ENCODE results near the gene GPATCH4.
"Not testable (repeated sequence)": the region's sequence is repeated elsewhere in the genome, so short reads cannot be mapped to it uniquely, and the experiment has no call there.

GPATCH4 gene

DNA sequence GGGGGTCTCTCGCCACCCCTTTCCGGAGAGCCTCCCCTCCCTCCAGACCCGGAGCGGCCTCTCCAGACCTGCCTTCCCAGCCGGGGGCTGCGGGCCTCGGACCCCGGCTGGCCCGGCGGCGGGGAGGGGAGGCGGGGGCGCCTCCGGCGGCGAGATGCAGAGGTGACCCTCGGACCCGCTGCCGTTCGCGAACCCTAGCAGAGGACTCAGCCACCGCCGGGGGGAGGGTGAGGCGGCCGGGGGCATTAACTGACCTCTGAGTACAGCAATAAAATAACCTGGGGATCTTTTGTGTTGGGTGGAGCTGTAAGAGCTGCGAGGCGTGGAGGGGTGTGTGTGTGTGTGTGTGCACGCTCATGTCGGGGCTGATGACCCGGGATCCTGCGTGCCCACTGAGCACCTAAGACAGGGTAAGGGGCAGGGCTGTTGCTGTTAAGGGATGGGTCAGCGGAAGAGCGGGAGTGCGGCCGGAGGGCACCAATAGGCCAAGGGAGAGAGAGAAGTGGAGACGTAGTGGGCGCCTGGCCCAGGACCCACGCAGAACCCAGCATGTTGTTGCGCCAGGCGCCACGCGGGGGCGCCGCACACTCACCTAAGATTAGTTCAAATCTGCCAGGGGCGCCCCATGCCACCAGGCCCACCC lies 24.3 kb upstream of the GPATCH4 start:
- Histone ChIP-seq H3K27ac (ENCODE audit: low read depth, low read length) (no peak overlapping the region), H3K4me1 (ENCODE audit: control insufficient read depth, insufficient read depth, low read length) (peaks cover 3% of the 10 kb centered on the region), H3K9ac (ENCODE audit: low read depth, low read length) (no peak overlapping the region), H3K36me3 (ENCODE audit: control insufficient read depth, insufficient read depth, low read length) (no peaks in the 10 kb centered on the region), H3K27me3 (ENCODE audit: control insufficient read depth, insufficient read depth, low read length) (peaks cover 61% of the 10 kb centered on the region), H3K4me3 (ENCODE audit: low read depth, low read length) (peak overlapping the region; percentile 74), H3K9me3 (ENCODE audit: control insufficient read depth, insufficient read depth, low read length) (no peaks in the 10 kb centered on the region)

- Histone ChIP-seq H3K27ac (ENCODE audit: low read depth, low read length) (no peak overlapping the region), H3K4me3 (ENCODE audit: low read depth, low read length) (peak overlapping the region; percentile 74), H3K4me1 (ENCODE audit: control insufficient read depth, insufficient read depth, low read length) (peaks cover 3% of the 10 kb centered on the region), H3K36me3 (ENCODE audit: control insufficient read depth, insufficient read depth, low read length) (no peaks in the 10 kb centered on the region), H3K9ac (ENCODE audit: low read depth, low read length) (no peak overlapping the region), H3K9me3 (ENCODE audit: control insufficient read depth, insufficient read depth, low read length) (no peaks in the 10 kb centered on the region), H3K27me3 (ENCODE audit: control insufficient read depth, insufficient read depth, low read length) (peaks cover 67% of the 10 kb centered on the region)
These were observed 23.6 kb upstream of the GPATCH4 start for GRCh38 chr1:156624814-156625435.

DNA sequence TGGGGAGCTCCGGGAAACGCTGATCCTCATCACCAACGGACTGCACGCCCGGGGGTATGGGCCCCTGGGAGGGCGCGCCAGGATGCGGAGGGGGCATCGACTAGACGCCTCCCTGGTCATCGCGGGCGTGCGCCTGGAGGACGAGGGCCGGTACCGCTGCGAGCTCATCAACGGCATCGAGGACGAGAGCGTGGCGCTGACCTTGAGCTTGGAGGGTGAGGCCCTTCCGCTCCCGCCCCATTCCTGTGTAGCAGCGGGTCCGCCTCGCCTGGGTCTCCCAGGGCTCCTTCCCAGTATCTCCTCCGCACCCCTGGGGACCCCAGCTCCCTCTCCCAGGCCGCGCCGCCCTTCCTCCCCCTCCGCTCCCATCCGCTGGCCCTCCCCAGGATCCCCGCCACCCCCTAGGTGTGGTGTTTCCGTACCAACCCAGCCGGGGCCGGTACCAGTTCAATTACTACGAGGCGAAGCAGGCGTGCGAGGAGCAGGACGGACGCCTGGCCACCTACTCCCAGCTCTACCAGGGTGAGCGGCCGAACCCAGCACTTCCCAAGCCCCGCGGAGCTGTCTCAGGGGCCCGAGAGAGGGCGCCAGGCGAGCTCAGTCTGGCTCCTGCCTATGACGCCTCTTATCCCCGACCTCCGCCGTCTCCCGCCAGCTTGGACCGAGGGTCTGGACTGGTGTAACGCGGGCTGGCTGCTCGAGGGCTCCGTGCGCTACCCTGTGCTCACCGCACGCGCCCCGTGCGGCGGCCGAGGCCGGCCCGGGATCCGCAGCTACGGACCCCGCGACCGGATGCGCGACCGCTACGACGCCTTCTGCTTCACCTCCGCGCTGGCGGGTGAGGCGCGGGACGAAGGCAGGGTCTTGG lies 22.9 kb upstream of the GPATCH4 start:
- H3K4me3 ChIP-seq (ENCODE audit: low read depth, low read length) = peak overlapping the region; percentile 74

GRCh38 chr1:156622581-156623297 lies 21.5 kb upstream of the GPATCH4 start:
- Histone ChIP-seq H3K9ac (ENCODE audit: low read depth, low read length) (no peak overlapping the region), H3K27me3 (ENCODE audit: control insufficient read depth, insufficient read depth, low read length) (peaks cover 73% of the 10 kb centered on the region), H3K4me1 (ENCODE audit: control insufficient read depth, insufficient read depth, low read length) (peaks cover 3% of the 10 kb centered on the region), H3K4me3 (ENCODE audit: low read depth, low read length) (no peak overlapping the region), H3K27ac (ENCODE audit: low read depth, low read length) (no peak overlapping the region), H3K36me3 (ENCODE audit: control insufficient read depth, insufficient read depth, low read length) (no peaks in the 10 kb centered on the region), H3K9me3 (ENCODE audit: control insufficient read depth, insufficient read depth, low read length) (no peaks in the 10 kb centered on the region)

More for the DNA sequence above, 22.9 kb upstream of the GPATCH4 start:
- Histone ChIP-seq H3K4me1 (ENCODE audit: control insufficient read depth, insufficient read depth, low read length) (peaks cover 3% of the 10 kb centered on the region), H3K36me3 (ENCODE audit: control insufficient read depth, insufficient read depth, low read length) (no peaks in the 10 kb centered on the region), H3K9ac (ENCODE audit: low read depth, low read length) (no peak overlapping the region), H3K27me3 (ENCODE audit: control insufficient read depth, insufficient read depth, low read length) (peaks cover 73% of the 10 kb centered on the region), H3K27ac (ENCODE audit: low read depth, low read length) (no peak overlapping the region), H3K9me3 (ENCODE audit: control insufficient read depth, insufficient read depth, low read length) (no peaks in the 10 kb centered on the region)

- H3K27me3 ChIP-seq (ENCODE audit: control insufficient read depth, insufficient read depth, low read length) = peaks cover 51% of the 10 kb centered on the region
- no peaks in the 10 kb centered on the region for H3K9me3 ChIP-seq (ENCODE audit: control insufficient read depth, insufficient read depth, low read length)
- no peaks in the 10 kb centered on the region for H3K36me3 ChIP-seq (ENCODE audit: control insufficient read depth, insufficient read depth, low read length)
- H3K9ac ChIP-seq (ENCODE audit: low read depth, low read length) = no peak overlapping the region
- no peak overlapping the region for H3K4me3 ChIP-seq (ENCODE audit: low read depth, low read length)
- no peak overlapping the region for H3K27ac ChIP-seq (ENCODE audit: low read depth, low read length)
- no peaks in the 10 kb centered on the region for H3K4me1 ChIP-seq (ENCODE audit: control insufficient read depth, insufficient read depth, low read length)
These were observed 18.3 kb upstream of the GPATCH4 start for GRCh38 chr1:156619582-156619955.

GRCh38 chr1:156618853-156619581 lies 17.7 kb upstream of the GPATCH4 start, which contains the start of gene HAPLN2:
Gene HAPLN2, plus strand, starts transcription at chr1:156619415. Its CDS starts 4,076 bp downstream, at chr1:156623491.
- H3K27me3 ChIP-seq (ENCODE audit: control insufficient read depth, insufficient read depth, low read length) = peaks cover 45% of the 10 kb centered on the region
- H3K4me3 ChIP-seq (ENCODE audit: low read depth, low read length) = no peak within 1 kb of the TSS; the same call in 1 of the 2 replicates
- no peak within 1 kb of the TSS for H3K9ac ChIP-seq (ENCODE audit: low read depth, low read length)
- H3K27ac ChIP-seq (ENCODE audit: low read depth, low read length) = no peak within 1 kb of the TSS
- no peaks in the 10 kb centered on the region for H3K36me3 ChIP-seq (ENCODE audit: control insufficient read depth, insufficient read depth, low read length)
- no peaks in the 10 kb centered on the region for H3K9me3 ChIP-seq (ENCODE audit: control insufficient read depth, insufficient read depth, low read length)
- H3K4me1 ChIP-seq (ENCODE audit: control insufficient read depth, insufficient read depth, low read length) = no peaks in the 10 kb centered on the region

- Histone ChIP-seq H3K9ac (ENCODE audit: low read depth, low read length) (no peak overlapping the region), H3K4me1 (ENCODE audit: control insufficient read depth, insufficient read depth, low read length) (no peaks in the 10 kb centered on the region), H3K9me3 (ENCODE audit: control insufficient read depth, insufficient read depth, low read length) (no peaks in the 10 kb centered on the region), H3K27ac (ENCODE audit: low read depth, low read length) (no peak overlapping the region), H3K4me3 (ENCODE audit: low read depth, low read length) (no peak overlapping the region), H3K27me3 (ENCODE audit: control insufficient read depth, insufficient read depth, low read length) (peaks cover 21% of the 10 kb centered on the region), H3K36me3 (ENCODE audit: control insufficient read depth, insufficient read depth, low read length) (no peaks in the 10 kb centered on the region)
These were observed 15.2 kb upstream of the GPATCH4 start for GRCh38 chr1:156616463-156616862.

- no peak overlapping the region for H3K27ac ChIP-seq (ENCODE audit: low read depth, low read length)
- H3K4me1 ChIP-seq (ENCODE audit: control insufficient read depth, insufficient read depth, low read length) = no peaks in the 10 kb centered on the region
- H3K4me3 ChIP-seq (ENCODE audit: low read depth, low read length) = no peak overlapping the region
- H3K36me3 ChIP-seq (ENCODE audit: control insufficient read depth, insufficient read depth, low read length) = no peaks in the 10 kb centered on the region
- no peak overlapping the region for H3K9ac ChIP-seq (ENCODE audit: low read depth, low read length)
- H3K9me3 ChIP-seq (ENCODE audit: control insufficient read depth, insufficient read depth, low read length) = no peaks in the 10 kb centered on the region
- H3K27me3 ChIP-seq (ENCODE audit: control insufficient read depth, insufficient read depth, low read length) = peaks cover 16% of the 10 kb centered on the region
These were observed 14.7 kb upstream of the GPATCH4 start for GRCh38 chr1:156615946-156616345.

- H3K27me3 ChIP-seq (ENCODE audit: control insufficient read depth, insufficient read depth, low read length) = no peaks in the 10 kb centered on the region; the same call in 1 of the 2 replicates
- H3K4me1 ChIP-seq (ENCODE audit: control insufficient read depth, insufficient read depth, low read length) = no peaks in the 10 kb centered on the region
- H3K9ac ChIP-seq (ENCODE audit: low read depth, low read length) = no peak overlapping the region
- no peak overlapping the region for H3K4me3 ChIP-seq (ENCODE audit: low read depth, low read length)
- H3K9me3 ChIP-seq (ENCODE audit: control insufficient read depth, insufficient read depth, low read length) = no peaks in the 10 kb centered on the region
- no peak overlapping the region for H3K27ac ChIP-seq (ENCODE audit: low read depth, low read length)
- no peaks in the 10 kb centered on the region for H3K36me3 ChIP-seq (ENCODE audit: control insufficient read depth, insufficient read depth, low read length)
These were observed 11.4 kb upstream of the GPATCH4 start for GRCh38 chr1:156612666-156613065.

- H3K27me3 ChIP-seq (ENCODE audit: control insufficient read depth, insufficient read depth, low read length); H3K4me1 ChIP-seq (ENCODE audit: control insufficient read depth, insufficient read depth, low read length); H3K27ac ChIP-seq (ENCODE audit: low read depth, low read length): not testable (repeated sequence)
These were observed 8.8 kb upstream of the GPATCH4 start for GRCh38 chr1:156610072-156610471.

More at GRCh38 chr1:156610072-156610471, 8.8 kb upstream of the GPATCH4 start:
- not testable (repeated sequence) for H3K9me3 ChIP-seq (ENCODE audit: control insufficient read depth, insufficient read depth, low read length); H3K36me3 ChIP-seq (ENCODE audit: control insufficient read depth, insufficient read depth, low read length); H3K9ac ChIP-seq (ENCODE audit: low read depth, low read length); H3K4me3 ChIP-seq (ENCODE audit: low read depth, low read length)

Measured in HUES48 (cell line).